Epidermal melanocyte (primary cell): ENCODE measurements around the gene FAS.

Experiments
- DNase-seq: peaks from one replicate; pipeline ENCODE4 v3.0.0; 2011; ENCODE audit warnings: low spot score; ENCODE audit not compliant: insufficient read length

The FAS gene

DNA sequence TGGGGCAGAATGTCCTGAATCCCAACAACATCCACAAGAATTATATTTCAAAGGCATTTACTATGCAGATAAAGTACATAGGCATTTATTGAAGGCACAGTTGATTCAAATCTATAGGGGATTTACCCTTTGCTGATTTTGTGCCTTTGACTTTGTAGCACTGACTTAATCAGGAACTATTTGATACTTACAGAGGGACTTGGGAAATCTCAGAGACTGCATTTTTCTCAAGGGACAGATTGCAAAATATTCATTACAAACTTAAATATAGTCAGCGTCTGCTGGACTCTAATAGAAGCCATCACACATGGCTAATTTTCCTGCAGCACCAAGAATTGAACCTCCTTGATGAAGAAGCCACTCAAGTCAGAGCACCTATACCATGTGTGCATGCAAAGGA, 44.9 kb downstream of the FAS start:
- DNase-seq, result no peak

DNA sequence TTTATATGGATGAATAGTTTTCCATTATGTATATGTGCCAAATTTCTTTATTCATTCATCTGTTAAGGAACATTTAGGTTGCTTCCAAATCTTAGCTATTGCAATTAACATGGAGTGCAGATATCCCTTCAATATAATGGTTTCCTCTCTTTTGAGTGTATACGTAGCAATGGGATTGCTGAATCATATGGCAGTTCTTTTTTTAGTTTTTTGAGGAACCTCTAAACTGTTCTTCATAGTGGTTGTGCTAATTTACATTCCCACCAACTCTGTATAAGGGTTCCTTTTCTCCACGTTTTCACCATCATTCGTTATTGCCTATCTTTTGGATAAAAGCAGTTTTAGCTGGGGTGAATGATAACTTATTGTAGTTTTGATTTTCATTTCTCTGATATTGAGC, 46.5 kb downstream of the FAS start:
- no peak for DNase-seq

DNA sequence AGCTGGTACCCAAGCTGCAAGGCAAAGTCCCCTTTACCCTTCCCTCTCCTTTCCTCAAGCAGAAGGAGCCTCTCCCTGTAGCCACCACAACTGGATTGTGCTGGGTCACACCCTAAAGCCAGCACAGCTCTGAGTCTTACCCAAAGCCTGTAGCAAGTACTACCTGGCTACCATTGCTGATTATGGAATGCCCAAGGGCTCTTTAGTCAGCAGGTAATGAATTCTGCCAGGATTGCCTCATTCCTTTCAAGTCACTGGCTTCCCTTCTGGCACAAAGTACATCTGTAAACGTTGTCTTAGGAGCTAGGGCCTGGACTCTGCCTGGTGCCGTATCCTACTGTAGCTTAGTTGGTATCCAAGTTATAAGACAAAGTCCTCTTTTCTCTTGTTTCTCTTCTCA, 52.0 kb downstream of the FAS start:
- DNase-seq, result no peak

DNA sequence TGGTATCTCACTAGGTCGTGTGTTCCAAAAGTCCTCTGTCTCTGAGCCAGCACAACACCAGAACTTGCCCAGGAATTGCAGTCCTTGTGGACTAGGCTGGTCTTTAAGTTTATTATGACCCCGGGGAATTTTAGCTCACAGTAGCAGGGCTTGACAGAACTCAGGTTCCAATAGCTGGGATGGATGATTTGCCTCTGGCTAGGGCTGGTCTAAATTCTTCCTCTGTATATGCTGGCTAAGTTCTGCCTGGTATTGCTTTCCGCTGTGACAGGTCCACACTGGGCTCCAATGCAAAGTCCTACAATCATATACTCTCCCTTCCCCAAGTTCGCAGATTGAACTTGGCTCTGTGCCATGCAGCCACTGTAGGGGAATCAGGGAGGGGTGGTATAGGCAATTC, 52.5 kb downstream of the FAS start:
- no peak for DNase-seq

DNA sequence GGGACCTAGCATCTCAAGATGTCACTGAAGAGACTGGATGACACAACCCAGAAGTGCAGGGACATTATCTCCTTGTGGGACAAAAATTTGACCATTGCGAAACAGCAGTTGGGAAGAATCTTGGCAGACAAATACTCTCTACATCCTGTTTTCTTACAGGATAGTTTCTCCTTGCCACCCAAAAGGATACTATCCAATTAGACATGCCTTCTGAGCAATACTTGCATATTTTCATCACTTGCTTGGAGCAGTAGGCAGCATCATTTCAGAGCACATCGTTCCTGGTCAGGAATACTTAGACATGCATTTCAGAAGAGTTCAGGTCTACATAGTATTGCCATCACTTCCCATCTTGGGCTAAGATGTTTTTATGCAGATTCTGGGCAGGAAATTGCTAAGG, 56.8 kb downstream of the FAS start:
- no peak for DNase-seq

DNA sequence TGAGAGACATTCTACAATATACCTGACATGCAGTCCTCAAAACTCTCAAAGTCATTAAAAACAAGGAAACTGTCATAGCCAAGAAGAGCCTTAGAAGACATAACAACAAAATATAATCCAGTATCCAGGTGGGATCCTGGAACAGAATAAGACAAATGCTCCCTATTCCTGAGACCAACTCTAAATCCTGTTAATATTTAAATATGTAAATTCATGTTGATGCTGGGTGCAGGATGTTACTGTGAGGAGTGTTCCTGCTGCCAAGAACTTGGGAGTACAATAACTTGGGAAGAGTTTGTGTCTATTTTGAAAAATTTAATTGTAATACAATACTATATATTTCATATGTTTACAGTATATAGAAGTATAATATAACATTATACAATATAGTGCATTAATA, 61.0 kb downstream of the FAS start:
- DNase-seq, result no peak

DNA sequence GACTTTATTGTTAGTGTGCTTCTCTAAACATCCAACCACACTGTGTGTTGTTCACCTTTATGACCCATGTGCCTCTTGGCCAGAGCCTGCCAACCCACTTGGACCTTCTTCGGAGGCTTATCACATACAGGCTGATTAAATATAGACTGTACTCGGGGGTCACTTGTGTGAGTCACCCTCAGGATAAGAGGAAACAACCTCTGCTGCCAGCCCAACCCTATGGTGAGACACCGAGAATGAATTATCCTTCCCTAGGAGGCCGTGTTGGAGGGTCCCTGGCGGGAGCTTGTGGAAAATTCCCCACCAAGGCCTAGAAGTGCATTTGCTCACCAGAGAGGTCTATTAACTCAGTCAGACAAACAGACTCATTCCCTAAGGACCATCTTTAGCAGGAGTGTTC, 63.0 kb downstream of the FAS start:
- DNase-seq, result no peak

DNA sequence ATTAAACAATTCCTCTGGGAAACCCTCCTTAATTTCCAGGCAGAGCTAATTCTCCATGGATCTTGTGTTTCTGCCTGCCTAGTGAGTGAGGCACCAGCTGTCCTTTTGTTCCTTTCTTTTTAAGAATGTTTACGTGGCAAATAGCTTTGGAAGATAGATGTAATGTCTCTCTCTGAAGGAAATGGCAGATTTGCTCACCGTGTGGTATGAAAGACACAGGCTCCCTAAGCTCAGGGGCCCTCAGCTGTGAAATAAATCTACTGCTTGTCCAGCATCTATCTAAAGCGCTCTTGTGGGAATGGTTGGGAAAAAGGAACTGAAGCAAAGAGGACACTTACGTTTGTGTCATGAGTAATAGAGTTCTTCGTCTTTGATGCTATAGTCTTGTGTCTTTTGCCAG, 64.6 kb downstream of the FAS start:
- no peak for DNase-seq

DNA sequence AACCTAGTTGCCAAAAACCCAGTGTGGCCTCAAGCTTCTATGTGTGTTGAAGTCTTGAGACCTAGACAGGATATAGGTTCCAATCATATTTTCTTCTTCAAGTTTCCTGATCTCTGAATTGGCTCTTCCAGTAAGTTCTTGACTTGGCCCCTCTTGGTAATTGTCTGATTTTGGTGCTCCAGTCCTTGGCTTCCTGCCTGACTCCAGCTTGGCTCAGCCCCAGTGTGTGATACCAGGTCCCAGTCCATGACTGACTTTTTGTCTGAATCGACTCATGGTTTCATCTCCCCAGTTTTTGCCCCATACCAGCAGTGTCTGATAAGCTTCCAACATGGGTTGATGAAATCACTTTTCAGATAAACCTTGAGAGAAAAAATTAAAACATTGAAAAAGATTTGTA, 72.3 kb downstream of the FAS start:
- DNase-seq, result no peak

DNA sequence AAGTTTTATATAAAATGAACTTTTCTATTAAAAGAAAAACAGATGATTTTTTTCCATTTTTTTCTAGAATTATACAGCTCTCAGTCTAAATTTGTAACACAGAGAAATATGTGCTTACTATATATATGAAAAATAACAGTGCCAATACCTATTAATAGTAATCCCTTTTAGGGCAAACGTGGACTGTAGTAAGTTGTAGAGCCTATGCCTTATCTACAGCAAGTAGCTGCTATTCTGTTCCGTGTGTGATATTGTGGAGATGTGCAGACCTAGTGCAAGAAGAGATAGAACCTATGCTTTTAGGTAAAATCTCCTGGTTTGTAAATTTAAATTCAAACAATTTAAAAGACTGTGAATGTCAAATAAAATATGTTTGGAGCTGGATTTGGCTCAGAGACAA, 72.9 kb downstream of the FAS start:
- DNase-seq, result no peak

DNA sequence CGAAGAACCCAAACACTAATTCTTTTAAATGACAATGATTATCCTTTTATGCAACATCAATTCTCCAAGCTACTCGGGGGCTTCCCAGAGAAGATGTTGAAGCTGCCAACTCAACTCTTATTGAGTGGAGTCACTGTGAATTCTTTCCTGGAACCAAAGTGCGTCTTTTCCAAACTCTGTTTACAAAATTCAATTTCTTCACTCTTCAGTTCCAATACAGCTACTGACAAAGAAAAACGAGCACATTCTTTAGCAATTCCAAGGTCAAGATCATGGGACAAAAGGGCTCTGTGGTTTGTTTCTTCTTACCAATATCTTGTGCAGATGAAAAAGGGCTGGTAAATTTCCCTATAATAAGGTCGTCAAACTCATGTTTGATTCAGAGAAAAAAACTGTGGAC, 74.2 kb downstream of the FAS start:
- DNase-seq, result no peak
